Measurements from ENCODE around the gene APOH.
A peak's percentile ranks its signal among the peaks of the same experiment; 100 is the strongest.
"Not testable (repeated sequence)": the region's sequence is repeated elsewhere in the genome, so short reads cannot be mapped to it uniquely, and the experiment has no call there.

The APOH gene, protein sequence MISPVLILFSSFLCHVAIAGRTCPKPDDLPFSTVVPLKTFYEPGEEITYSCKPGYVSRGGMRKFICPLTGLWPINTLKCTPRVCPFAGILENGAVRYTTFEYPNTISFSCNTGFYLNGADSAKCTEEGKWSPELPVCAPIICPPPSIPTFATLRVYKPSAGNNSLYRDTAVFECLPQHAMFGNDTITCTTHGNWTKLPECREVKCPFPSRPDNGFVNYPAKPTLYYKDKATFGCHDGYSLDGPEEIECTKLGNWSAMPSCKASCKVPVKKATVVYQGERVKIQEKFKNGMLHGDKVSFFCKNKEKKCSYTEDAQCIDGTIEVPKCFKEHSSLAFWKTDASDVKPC

DNA sequence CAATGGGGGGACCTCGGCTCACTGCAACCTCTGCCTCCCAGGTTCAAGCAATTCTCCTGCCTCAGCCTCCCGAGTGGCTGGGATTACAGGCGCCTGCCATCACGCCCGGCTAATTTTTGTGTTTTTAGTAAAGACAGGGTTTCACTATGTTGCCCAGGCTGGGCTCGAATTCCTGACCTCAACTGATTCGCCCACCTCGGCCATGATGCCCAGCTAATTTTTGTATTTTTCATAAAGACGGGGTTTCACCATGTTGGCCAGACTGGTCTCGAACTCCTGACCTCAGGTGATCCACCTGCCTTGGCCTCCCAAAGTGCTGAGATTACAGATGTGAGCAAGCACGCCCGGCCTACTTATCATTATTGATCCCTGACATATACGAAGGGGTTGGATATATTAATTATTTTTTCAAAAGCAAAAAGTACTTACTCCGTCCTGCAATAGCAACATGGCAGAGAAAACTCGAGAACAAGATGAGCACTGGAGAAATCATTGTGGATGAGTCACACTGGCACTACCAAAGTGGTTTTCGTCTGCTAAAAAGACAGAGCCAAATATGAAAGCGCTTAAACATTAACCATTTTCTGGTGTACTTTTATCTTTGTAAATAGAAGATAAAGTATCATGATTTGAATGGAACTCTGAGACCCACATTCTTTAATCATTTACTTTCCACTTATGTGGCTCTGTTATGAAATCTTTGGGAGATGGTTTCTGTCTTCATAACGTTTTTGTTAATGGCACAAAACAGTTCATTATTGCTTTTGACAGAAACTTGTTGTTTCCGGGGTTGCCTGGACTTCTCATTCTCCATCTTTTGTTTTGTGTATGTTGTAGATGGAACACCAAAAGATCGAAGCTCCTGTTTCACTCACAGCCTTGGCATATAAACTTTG, at the start of gene APOH:
Gene APOH (minus strand): TSS at position 529 of the 896 bp plus-strand sequence. CDS start 36 bp downstream, at position 493.
- DNase-seq = no peak

DNA sequence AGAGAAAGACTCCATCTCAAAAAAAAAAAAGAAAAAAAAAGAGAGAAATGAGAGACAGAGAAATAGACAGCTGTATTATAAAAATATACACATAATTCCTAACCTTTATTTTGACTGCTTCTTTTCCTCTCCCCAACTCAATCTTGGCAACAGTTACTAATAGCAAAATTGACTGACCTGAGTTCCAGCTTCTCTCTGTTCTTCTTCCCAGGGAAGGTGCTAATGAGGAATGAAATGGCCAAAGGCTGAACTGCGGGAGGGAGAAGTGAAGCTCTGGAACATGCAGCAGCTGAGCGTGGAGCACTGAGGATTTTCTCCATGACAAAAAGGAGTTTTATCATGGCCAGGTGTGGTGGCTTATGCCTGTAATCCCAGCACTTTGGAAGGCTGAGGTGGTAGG, 48.0 kb upstream of the APOH start:
- no peak for DNase-seq

DNA sequence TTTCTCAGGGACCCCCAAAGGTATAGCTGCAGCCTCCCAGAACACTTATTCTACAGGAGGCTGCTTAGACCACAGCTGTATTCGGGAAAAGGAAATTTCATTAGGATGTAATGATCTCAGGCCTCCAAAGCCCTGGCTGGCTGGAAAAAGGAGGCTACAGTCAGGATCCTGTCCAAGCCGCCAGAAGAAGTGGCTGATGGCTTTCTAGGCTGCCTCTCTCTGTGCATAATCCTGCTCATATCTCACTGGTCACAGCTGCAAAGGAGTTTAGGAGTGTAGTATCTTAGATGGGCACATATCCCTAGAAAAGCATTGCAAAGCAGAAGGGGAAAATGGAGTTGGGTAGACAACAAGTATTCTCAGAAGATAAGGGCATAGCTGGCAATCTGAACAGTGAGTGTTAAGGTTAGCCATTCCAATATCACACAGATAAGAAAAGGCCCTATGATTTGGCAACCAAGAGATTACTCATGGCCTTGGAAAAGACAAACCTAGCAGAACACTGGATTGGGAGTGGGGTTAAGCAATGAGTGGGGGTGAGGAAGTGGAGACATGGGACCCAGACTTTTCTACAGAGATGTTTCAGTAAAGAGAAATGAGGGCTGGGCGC, 47.2 kb upstream of the APOH start:
- DNase-seq = no peak

DNA sequence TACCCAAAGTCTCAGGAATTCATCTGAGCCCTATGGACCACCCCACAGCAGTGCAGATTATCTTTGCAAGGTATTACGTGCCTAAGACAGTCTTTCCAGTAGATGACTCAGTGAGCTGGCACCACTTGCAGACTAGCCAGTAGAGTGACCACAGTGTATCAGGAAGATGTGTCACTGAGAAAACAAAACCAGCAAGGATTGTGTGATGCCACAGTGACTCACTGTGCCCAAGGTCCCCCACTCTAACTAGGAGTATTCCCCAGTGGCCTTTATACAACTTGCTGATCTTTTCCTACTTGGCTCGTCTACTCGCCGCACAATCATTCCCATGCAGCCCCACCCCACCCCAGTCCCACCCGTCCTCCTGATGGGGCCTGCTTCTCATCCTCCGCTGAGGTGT, 46.4 kb upstream of the APOH start:
- peak; percentile 87 for DNase-seq

DNA sequence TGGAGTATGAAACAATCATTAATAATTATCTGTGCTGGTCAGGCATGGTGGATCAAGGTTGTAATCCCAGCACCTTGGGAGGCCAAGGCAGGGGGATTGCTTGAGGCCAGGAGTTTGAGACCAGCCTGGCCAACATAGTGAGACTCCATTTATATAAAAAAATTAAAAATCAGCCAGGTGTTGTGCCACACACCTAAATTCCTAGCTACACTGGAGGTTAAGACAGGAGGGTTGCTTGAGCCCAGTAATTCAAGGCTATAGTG, 44.3 kb upstream of the APOH start:
- no peak for DNase-seq

DNA sequence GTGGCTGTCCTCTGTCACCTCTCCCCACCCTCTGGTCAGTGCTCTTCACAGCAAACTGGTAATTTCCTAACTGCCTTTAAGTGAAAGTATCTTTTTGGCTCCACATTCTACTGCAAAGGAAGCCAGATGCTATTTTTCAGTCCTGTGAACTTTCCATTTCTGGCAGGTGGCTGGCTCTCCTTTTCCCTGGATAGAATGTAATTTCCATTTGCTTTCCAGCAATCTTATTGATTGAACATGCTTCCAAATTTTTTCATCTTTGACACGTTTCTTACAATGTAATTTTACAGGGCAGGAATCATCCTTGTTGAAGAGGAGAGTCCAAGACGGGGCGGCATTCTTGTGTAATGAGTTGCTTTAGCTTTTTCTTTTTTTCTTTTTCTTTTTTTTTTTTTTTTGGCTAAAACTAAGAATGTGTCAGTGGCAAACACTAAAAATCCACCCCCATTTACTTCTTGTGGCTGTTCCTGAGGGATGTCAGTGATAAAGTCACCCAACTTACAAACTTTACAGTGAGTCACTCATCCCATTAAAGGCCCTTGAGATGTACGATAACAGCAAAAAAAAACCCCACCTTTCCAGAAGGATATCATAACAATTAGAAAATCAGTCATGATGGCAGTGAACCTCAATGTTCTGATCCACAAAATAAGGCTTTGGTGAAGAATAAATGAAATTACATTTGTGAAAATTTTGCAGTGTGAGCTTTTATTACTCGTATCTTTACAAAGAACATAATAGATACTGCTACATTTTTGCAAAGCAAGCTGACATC, 43.8 kb upstream of the APOH start:
- DNase-seq = no peak

DNA sequence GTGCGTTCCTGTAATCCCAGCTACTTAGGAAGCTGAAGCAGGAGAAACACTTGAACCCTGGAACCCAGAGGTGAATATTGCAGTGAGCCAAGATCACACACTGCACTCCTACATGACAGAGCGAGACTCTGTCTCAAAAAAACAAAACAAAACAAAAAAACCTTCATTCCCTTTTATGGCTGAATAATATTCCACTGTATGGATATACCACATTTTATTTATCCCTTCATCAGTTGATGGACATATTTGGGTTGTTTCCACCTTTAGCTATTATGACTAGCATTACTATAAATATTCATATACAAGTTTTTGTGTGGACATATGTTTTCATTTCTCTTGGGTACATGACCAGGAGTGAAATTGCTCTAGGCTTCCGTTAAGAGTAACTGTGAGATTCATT, 42.3 kb upstream of the APOH start:
- DNase-seq = no peak

DNA sequence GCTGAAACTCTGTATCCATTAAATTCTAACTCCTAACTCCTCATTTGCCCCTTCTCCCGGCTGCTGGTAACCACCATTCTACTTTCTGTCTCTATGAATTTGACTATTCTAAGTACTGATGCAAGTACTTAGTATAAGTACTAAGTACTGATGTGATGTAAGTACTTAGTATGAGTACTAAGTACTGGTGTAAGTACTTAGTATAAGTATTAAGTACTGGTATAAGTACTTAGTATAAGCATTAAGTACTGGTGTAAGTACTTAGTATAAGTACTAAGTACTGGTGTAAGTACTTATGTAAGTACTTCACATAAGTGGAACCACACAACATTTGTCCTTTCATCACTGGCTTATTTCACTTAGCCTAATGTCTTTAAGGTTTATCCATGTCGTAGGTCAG, 40.9 kb upstream of the APOH start:
- DNase-seq = no peak

DNA sequence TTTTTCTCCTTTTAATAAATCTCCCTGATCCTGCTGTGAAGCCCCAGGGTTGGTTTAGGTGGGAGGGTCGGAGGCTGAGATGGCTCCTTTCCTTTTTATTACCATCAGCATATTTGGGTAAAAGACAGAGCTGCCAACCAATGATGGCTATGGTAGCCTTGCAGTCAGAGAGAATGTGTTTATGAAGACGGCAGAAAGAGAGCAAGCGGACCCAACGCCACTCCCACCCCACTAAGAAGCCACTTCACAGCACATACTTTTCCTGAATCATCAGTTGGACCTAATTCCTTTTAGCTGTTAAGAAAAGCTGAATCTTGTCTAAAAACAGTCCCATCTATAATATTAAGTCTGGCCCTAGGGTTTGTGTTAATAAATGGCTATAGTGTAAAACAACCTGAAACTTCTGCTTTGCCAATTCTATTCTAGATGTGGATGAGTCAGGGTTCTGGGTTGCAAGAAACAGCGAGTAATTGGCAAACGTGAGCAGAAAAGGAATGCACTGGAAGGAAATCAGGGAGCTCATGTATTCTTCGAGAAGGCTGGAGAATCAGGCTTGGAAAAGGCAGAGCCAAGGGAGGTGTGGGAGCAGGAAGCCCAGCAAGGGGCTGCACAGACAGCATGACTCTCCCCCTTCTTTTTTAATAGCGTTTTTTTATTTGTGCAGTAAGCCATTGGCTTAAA, 39.2 kb upstream of the APOH start:
- peak; percentile 64 for DNase-seq

DNA sequence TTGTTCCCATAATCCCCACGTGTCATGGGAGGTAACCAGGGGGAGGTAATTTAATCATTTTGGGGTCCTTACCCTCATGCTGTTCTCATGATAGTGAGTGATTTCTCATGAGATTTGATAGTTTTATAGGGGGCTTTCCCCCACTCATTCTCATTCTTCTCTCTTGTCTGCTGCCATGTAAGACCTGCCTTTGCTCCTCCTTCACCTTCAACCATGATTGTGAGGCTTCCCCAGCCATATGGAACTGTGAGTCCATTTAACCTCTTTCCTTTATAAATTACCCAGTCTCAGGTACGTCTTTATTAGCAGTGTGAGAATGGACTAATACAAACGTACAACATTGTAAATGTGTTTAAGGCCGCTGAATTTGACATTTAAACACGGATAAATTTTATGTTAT, 35.5 kb upstream of the APOH start:
- no peak for DNase-seq

DNA sequence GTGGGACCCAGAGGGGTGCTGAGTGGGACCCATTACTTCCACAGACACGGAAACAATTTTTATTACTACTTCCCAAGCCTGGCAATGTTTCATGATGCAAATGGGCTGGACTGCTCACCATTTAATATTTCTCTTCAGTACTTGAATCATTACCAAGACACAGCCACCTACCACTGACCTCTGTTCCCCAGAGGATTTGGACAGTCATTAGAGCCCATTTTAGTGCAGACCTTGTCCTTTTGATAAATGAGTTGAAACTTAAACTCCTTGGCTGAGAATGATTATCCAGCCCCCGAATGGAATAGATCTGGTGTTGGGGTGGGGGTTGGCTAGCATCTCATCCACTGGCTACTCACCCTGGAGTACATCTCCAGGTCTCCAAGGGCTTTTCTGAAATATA, 33.6 kb upstream of the APOH start:
- DNase-seq = no peak

DNA sequence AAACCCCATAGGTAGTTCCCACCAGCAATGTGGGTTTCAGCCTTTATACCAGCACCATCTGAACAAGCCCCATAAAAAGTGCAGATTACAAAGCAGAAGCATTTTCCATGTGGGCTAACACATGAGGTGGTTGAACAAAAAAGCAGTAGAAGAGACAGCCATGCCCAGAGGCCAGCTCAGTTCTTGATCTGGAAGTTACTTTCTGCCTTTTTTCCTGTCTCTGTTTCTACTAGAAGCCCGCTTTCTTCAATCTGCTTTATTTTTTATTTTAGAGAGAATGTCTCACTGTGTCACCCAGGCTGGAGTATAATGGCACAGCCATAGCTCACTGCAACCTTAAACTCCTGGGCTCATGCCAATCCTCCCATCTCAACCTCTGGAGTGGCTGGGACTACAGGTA, 31.5 kb upstream of the APOH start:
- no peak for DNase-seq

DNA sequence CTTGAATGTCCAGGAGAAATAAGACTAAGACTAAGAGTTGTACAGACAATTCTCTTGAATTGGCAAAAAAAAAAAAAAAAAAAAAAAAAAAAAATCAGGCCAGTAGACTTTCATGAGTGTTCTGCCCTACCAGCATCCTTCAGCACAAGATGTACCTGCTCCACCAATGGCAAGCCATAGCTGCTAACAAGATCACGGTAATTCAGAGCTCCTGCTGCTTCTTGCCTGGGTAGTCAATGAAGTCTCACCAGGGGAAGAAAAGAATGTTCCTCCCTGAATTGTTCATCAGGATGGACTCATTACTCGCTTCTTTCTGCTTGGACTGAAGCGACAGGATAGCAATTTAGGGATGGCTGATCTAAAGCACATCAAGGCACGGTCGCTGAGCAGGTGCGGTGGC, 31.1 kb upstream of the APOH start:
- no peak for DNase-seq

DNA sequence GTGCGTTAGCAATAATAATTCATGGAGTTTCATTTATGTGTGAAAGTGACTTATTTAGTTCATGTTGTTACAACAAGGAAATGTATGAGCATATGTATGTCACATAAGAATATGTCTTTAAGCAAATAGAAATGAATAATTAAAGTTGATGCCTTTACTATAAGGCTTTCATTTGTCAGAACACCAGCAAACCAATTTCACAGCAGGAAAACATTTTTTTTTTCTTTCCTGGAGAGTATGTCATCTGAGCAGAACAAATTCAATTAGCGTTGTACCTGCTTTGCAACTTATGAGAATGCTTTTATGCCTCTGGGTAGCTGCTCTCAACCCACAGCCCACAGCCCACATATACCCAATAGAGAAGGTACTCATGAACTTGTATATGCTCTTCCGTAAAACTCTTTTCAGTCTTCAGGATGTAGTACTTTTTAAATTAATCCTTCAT, 26.3 kb upstream of the APOH start:
- DNase-seq = no peak

DNA sequence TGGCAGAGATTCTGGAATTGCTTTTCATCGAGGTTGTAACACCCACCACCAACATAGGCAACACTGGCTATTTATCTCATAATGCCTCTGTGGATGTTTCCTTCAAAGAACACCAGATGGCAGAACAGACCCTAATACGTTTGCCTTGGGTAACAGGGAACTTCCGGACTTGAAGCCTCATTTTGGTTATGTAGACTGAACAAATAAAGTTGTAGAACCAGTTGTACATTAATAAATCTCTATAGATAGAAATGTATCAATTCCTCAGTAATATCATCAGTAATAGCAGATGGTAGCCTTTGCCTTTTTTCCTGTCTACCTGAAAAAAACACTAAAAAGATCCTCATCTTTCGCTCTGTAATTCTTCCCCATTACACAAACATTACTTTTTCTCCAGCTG, 25.9 kb upstream of the APOH start:
- no peak for DNase-seq

DNA sequence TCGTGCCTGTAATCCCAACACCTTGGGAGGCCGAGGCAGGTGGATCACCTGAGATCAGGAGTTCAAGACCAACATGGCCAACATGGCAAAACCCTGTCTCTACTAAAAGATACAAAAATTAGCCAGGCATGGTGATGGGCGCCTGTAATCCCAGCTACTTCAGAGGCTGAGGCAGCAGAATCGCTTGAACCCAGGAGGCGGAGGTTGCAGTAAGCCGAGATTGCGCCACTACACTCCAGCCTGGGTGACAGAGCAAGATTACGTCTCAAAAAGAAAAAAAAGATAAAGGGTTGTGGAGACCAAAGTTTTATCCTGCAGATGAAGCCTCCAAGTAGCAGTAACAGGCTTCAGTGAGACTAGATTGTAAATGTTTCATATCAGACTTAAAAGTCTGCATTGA, 24.2 kb upstream of the APOH start:
- DNase-seq = not testable (repeated sequence)

DNA sequence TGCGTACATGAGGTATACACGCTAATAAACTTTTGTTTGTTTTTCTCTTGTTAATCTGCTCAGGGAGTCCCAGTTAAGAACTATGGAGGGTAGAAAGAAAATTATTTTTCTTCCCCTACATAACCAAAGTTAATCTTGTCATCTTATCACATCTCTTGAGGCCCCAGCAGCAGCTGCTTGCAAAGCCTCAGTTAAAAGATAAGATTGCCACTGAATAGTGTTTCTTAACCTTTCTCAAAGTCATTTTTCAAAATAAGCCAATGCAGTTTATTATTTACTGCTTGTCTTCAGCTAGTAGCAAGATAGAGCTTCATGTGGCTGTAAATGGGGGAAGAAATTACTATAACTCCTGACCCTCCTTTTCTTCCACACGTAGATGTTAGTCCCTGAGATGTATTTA, 21.5 kb upstream of the APOH start:
- DNase-seq = no peak

DNA sequence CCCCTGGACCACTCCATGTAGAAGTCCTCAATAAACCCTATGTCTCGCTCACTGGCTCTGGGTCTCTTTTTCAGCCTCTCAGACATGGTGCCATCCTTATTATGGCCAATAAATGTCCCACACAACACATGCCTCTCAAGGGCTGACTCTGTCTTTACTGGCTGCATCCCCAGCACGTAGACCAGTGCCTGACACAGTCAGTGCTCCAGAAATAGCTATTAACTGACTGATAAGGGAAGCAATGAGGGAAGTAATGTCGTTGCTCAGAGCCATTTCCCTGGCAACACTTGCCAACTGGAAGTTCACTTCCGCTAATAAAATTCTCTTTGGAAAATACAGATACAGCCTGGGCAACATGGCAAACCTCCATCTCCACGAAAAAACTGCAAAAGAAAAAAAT, 19.1 kb upstream of the APOH start:
- peak; percentile 49 for DNase-seq

DNA sequence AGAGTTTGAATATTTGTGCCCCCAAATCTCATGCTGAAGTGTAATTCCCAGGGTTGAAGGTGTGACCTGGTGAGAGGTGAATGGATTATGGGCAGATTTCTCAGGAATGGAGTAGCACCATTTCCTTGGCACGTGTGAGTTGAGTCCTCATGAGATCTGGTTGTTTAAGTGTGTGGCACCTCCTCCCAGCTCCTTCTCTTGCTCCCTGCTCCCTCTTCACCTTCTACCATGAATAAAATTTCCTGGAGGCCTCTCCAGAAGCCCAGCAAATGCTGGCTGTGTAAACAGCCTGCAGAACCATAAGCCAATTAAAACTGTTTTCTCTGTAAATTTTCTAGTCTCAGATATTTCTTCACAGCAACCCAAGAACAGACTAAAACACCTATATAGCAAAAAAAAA, 12.6 kb upstream of the APOH start:
- DNase-seq = no peak

DNA sequence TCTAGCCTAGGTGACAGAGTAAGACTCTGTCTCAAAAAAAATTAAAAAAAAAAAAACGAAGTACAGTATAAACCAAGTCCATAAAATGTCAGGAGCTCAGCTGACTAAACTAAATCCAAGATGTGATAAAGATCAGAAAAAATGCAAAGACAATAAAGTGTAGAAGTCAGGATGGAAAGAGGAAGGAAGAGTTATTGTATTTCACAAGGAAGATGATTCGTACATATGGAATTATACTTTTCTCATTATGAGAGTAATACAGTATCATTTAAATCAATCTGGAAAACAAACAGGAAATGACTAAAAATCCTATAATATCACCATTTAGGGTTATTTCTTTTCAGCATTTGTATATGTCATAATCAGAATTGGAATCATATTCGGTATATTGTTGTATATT, 11.4 kb upstream of the APOH start:
- no peak for DNase-seq

DNA sequence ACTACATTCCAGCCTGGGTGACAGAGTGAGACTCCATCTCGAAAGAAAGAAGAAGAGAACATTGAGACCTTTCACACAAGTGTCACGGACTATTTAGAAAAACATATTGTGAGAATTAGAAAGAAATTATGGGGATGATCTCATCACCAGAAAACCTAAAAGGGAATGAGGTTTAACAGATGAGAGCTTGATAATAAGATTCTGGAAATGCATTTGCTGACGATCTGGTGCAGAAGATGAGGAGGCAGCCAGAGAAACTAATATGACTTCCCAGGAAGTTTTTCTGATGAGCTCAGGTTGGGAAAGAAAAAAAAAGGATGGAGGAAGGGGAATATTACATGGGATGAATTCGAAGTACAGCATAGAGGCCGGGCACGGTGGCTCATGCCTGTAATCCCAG, 10.8 kb upstream of the APOH start:
- peak; percentile 21 for DNase-seq

DNA sequence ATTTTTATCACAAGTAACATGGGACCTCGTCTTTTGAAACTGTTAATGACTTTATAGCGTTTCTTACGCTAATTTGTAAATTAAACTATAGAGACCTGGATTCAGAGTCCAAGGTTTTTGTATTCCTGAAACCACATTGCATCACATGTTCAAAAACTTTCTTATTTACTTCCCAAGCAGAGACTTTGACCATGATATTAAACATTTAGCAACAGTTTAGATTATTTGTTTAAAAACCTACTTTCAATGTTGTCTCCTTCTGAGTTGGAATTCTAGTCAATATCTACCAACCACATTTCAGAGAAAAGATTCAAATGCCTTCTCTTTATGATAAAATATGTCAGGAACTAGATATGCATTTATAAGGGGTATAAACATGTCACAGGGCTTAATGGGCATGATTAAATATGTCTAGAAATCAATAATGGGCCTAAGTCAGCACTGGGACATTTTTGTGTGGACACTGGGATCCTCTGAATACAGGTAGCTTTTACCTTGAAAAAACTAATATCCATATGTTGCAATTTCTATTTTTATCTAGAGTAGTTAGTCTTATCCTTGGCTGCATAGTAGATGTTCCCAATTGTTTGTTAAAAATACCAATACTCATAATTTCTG, 6.3 kb upstream of the APOH start:
- DNase-seq = no peak
